ENCODE measurements around the gene PPP2R1A. TPM values are rescaled to one million over a fixed set of nuclear protein-coding genes. Genes with fewer than 3 reads are reported as not detected.

PPP2R1A gene
- total and polyA plus RNA-seq, 2 of the 13 experiments (the other 11 are each of a cell fraction or from before 2014, with no cell fraction given) = 86.7 to 130 TPM

- 0 out of 2 replicates have a peak, but pooled peaks have one; percentile 4 for TF ChIP-seq ZNF142 (CRISPR knock-in tag; IDR thresholded peaks at IDR 0.05)
- peak; percentile 60 for TF ChIP-seq SRSF1 (optimal IDR thresholded peaks at IDR 0.05; ENCODE audit: low read depth, low read length)
- no peak; the same call in 1 of the 2 replicates for TF ChIP-seq ZNF160 (CRISPR knock-in tag; IDR thresholded peaks at IDR 0.05)
- TF ChIP-seq PAX8 (CRISPR knock-in tag; IDR thresholded peaks at IDR 0.05; ENCODE audit: borderline replicate concordance) = no peak
- peak; percentile 89 for TF ChIP-seq ASH2L (IDR thresholded peaks at IDR 0.05; ENCODE audit: insufficient read length, low read depth, low read length)
- TF ChIP-seq TBX3 (IDR thresholded peaks at IDR 0.05; ENCODE audit: borderline replicate concordance) = peak; percentile 31; the same call in 1 of the 2 replicates
- TF ChIP-seq ATF5 (CRISPR knock-in tag; IDR thresholded peaks at IDR 0.05; ENCODE audit: low read depth) = no peak
- no peak for TF ChIP-seq PREB (CRISPR knock-in tag; IDR thresholded peaks at IDR 0.05)
- no peak for TF ChIP-seq MTERF4 (CRISPR knock-in tag; IDR thresholded peaks at IDR 0.05)
- TF ChIP-seq DNMT3B (CRISPR knock-in tag; conservative IDR thresholded peaks at IDR 0.05) = 0 out of 2 replicates have a peak, but pooled peaks have one; percentile 56
- TF ChIP-seq GMEB1 (CRISPR knock-in tag; IDR thresholded peaks at IDR 0.05; ENCODE audit: borderline replicate concordance) = peak; percentile 82
- TF ChIP-seq NFRKB (IDR thresholded peaks at IDR 0.05) = peak; percentile 94
- TF ChIP-seq ZFY (CRISPR knock-in tag; IDR thresholded peaks at IDR 0.05) = peak; percentile 77
- TF ChIP-seq RFX5 (IDR thresholded peaks at IDR 0.05; ENCODE audit: low read depth, low read length) = 0 out of 2 replicates have a peak, but pooled peaks have one; percentile 3
- no peak for TF ChIP-seq NFE2L1 (CRISPR knock-in tag; IDR thresholded peaks at IDR 0.05; ENCODE audit: borderline replicate concordance)
- peak; percentile 45 for TF ChIP-seq POLR2AphosphoS5 (IDR thresholded peaks at IDR 0.05; ENCODE audit: low read depth, low read length)
- TF ChIP-seq ZNF749 (CRISPR knock-in tag; IDR thresholded peaks at IDR 0.05; ENCODE audit: borderline replicate concordance) = peak; percentile 76; the same call in 1 of the 2 replicates
- peak; percentile 15; the same call in 1 of the 2 replicates for TF ChIP-seq SP5 (CRISPR knock-in tag; IDR thresholded peaks at IDR 0.05; ENCODE audit: borderline replicate concordance, low read depth)
Measured at GRCh38 chr19:52189735-52190486, at the start of gene PPP2R1A (continued).

Measured in HepG2 (cell line).